GM18870 (cell line): ENCODE measurements around the gene SLC8B1.

Experiments used
- ATAC-seq: cut with Tn5 transposase; IDR thresholded peaks from one replicate; pipeline ENCODE4 v1.9.1; 2021; ENCODE audit warnings: moderate library complexity; ENCODE audit not compliant: unreplicated experiment

The SLC8B1 gene

GRCh38 chr12:113325916-113326315 lies 9.0 kb downstream of the SLC8B1 start:
- ATAC-seq, result no peak

GRCh38 chr12:113322343-113322742 lies 12.6 kb downstream of the SLC8B1 start:
- no peak for ATAC-seq

- no peak for ATAC-seq
These were observed 14.5 kb downstream of the SLC8B1 start for GRCh38 chr12:113320401-113320800.

- no peak for ATAC-seq
These were observed 15.8 kb downstream of the SLC8B1 start for GRCh38 chr12:113318900-113319628.

- no peak for ATAC-seq
These were observed 16.8 kb downstream of the SLC8B1 start for GRCh38 chr12:113318046-113318656.

- no peak for ATAC-seq
These were observed 17.8 kb downstream of the SLC8B1 start for GRCh38 chr12:113317122-113317521.

- ATAC-seq, result no peak
These were observed 18.8 kb downstream of the SLC8B1 start for GRCh38 chr12:113316155-113316554.

GRCh38 chr12:113315358-113315757 lies 19.6 kb downstream of the SLC8B1 start:
- ATAC-seq, result no peak

GRCh38 chr12:113314121-113314529 lies 20.8 kb downstream of the SLC8B1 start:
- no peak for ATAC-seq

GRCh38 chr12:113310489-113310888 lies 24.4 kb downstream of the SLC8B1 start:
- ATAC-seq, result no peak

GRCh38 chr12:113306382-113306781 lies 28.5 kb downstream of the SLC8B1 start:
- ATAC-seq, result no peak

GRCh38 chr12:113305281-113305856 lies 29.5 kb downstream of the SLC8B1 start:
- no peak for ATAC-seq

GRCh38 chr12:113302886-113303640 lies 31.8 kb downstream of the SLC8B1 start:
- no peak for ATAC-seq

- no peak for ATAC-seq
These were observed 32.4 kb downstream of the SLC8B1 start for GRCh38 chr12:113302466-113302865.

GRCh38 chr12:113301811-113302210 lies 33.1 kb downstream of the SLC8B1 start:
- no peak for ATAC-seq

- ATAC-seq, result no peak
These were observed 35.2 kb downstream of the SLC8B1 start for GRCh38 chr12:113299619-113300237.

GRCh38 chr12:113298861-113299545 lies 35.9 kb downstream of the SLC8B1 start:
- no peak for ATAC-seq

- ATAC-seq, result no peak
These were observed 36.5 kb downstream of the SLC8B1 start for GRCh38 chr12:113298472-113298817.

GRCh38 chr12:113297621-113298471 lies 37.1 kb downstream of the SLC8B1 start:
- ATAC-seq, result no peak

- ATAC-seq, result no peak
These were observed 37.7 kb downstream of the SLC8B1 start for GRCh38 chr12:113297214-113297587.
